PC-3 (cell line): ENCODE measurements around the gene NAB1. TPM values are rescaled to one million over a fixed set of nuclear protein-coding genes. Genes with fewer than 3 reads are reported as not detected.

Source experiments
- ATAC-seq: fragments of 200-7000 bp; cut with Tn5 transposase; 2 replicates; pipeline ENCODE4 v1.9.1; 2020; ENCODE audit warnings: mild to moderate bottlenecking, moderate library complexity
- BruUV-seq: library from RNA; stranded (reverse); fragments of 400-500 nt; replicated peaks from 2 replicates; lab custom pipeline; 2021; lab: Mats Ljungman, UMichigan
- CTCF ChIA-PET: fragments of 300-600 bp; sonication (Branson Sonifier 250); formaldehyde crosslinking; loops from one replicate; lab custom pipeline; 2022; ENCODE audit warnings: antibody characterized with exemption; lab: Charles Lee
- POLR2A ChIA-PET: fragments of 300-600 bp; sonication (Branson Sonifier 250); formaldehyde crosslinking; loops from one replicate; lab custom pipeline; 2022; ENCODE audit warnings: antibody characterized with exemption; ENCODE audit not compliant: unreplicated experiment; lab: Charles Lee
- DNase-seq: peaks from one replicate; pipeline ENCODE4 v3.0.0-alpha.2; 2015
- H2AFZ ChIP-seq: fragments of 300-600 bp; sonication (generic); 2 replicates; pipeline ENCODE4 v1.6.0; 2016; ENCODE audit warnings: antibody characterized with exemption, low read length
- H3F3A ChIP-seq: fragments of 300-600 bp; sonication (generic); one replicate; pipeline ENCODE4 v1.6.0; 2017; ENCODE audit warnings: antibody characterized with exemption, low read length, control low read depth, mild to moderate bottlenecking; ENCODE audit not compliant: unreplicated experiment
- H3K27ac ChIP-seq: fragments of 300-600 bp; sonication (generic); 2 replicates; pipeline ENCODE4 v1.5.1; 2016; ENCODE audit warnings: mild to moderate bottlenecking, low read length
- H3K27me3 ChIP-seq: fragments of 300-600 bp; sonication (generic); 2 replicates; pipeline ENCODE4 v1.6.1; 2016; ENCODE audit warnings: low read length, mixed read lengths
- H3K36me3 ChIP-seq: fragments of 300-600 bp; sonication (generic); 2 replicates; pipeline ENCODE4 v1.6.1; 2016; ENCODE audit warnings: low read depth, mixed run types, low read length, mixed read lengths
- H3K4me1 ChIP-seq: fragments of 300-600 bp; sonication (generic); 2 replicates; pipeline ENCODE4 v1.5.1; 2016; ENCODE audit warnings: low read length; ENCODE audit not compliant: insufficient read depth
- H3K4me2 ChIP-seq: fragments of 300-600 bp; sonication (generic); 2 replicates; pipeline ENCODE4 v1.6.0; 2016; ENCODE audit warnings: low read length
- H3K4me3 ChIP-seq: fragments of 300-600 bp; sonication (generic); 2 replicates; pipeline ENCODE4 v1.5.1; 2016; ENCODE audit warnings: mild to moderate bottlenecking, low read length, mixed read lengths
- H3K79me2 ChIP-seq: fragments of 300-600 bp; sonication (generic); 2 replicates; pipeline ENCODE4 v1.6.1; 2017; ENCODE audit warnings: low read length, mixed read lengths
- H3K9ac ChIP-seq: fragments of 300-600 bp; sonication (generic); 2 replicates; pipeline ENCODE4 v1.6.0; 2016; ENCODE audit warnings: mild to moderate bottlenecking, low read length
- H3K9me2 ChIP-seq: fragments of 300-600 bp; sonication (generic); replicated peaks from 2 replicates; pipeline ENCODE4 v1.6.1; 2016; ENCODE audit warnings: mixed run types, low read length, mixed read lengths
- H3K9me3 ChIP-seq: fragments of 300-600 bp; sonication (generic); 2 replicates; pipeline ENCODE4 v1.6.1; 2016; ENCODE audit warnings: low read length, mixed read lengths
- H4K20me1 ChIP-seq: fragments of 300-600 bp; sonication (generic); 2 replicates; pipeline ENCODE4 v1.6.1; 2016; ENCODE audit warnings: low read length, mixed read lengths
- CTCF ChIP-seq: fragments of 300-600 bp; sonication (generic); conservative IDR thresholded peaks from 2 replicates; pipeline ENCODE4 v1.5.1; 2017; ENCODE audit warnings: antibody characterized with exemption, low read depth, mild to moderate bottlenecking, low read length
- EZH2 ChIP-seq: fragments of 300-600 bp; sonication (generic); IDR thresholded peaks from one replicate; pipeline ENCODE4 v1.6.1; 2017; ENCODE audit warnings: antibody characterized with exemption, mild to moderate bottlenecking, low read length; ENCODE audit not compliant: unreplicated experiment
- EZH2phosphoT487 ChIP-seq: fragments of 300-600 bp; sonication (generic); IDR thresholded peaks from 2 replicates; pipeline ENCODE4 v1.6.1; 2018; ENCODE audit warnings: mild to moderate bottlenecking, antibody characterized with exemption, low read length, borderline replicate concordance
- intact Hi-C: fragments of 100-400 bp; cut with micrococcal nuclease; formaldehyde crosslinking; loops from 2 replicates; pipeline ENCODE4 v1.9.0; 2023
- total RNA-seq: library from RNA; depleted of rRNA; stranded (reverse); fragments of >200 nt; gene quantifications from 2 replicates; pipeline ENCODE4 v1.2.3, GENCODE V29; 2014; rRNA removed

NAB1 gene
- total RNA-seq, 1 experiment from 2014 or later: 23.1 TPM

DNA sequence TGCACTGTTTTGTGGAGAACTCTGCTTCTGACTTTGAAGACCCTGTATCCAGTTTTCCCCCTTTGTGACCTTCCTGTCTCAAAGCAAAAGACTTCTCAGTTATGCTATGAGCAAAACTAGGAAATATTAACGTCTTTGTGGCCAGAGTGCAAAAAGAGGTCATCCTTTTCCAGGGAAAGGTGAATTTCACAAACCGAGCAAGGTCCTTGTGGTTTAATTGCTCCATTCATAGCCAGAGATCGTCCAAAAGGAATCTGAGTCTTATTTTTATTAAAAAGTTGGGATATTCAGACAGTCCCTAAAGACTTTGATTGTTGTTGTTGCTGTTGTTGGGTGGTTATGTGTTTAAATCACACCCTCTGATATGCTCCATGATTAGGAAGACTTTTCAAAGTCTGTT, 77.4 kb downstream of the NAB1 start:
- DNase-seq (no peak), ATAC-seq (no peak)
- no peak overlapping the region for H3K4me2 ChIP-seq
- H3F3A ChIP-seq: no peaks in the 10 kb centered on the region
- TF ChIP-seq CTCF (no peak), EZH2 (no peak), EZH2phosphoT487 (no peak)
- CTCF ChIA-PET: no interaction called here
- H3K36me3 ChIP-seq: no peaks in the 10 kb centered on the region
- H2AFZ ChIP-seq: no peak overlapping the region
- POLR2A ChIA-PET: no interaction called here
- H3K27me3 ChIP-seq: no peaks in the 10 kb centered on the region
- peaks cover 9% of the 10 kb centered on the region for H3K4me1 ChIP-seq
- H3K9me2 ChIP-seq: no peaks in the 10 kb centered on the region
- no peak overlapping the region for H3K27ac ChIP-seq
- H3K9ac ChIP-seq: no peak overlapping the region
- intact Hi-C loops: no loop called here
- BruUV-seq: no TSS peak
- no peaks in the 10 kb centered on the region for H3K79me2 ChIP-seq
- H4K20me1 ChIP-seq: no peaks in the 10 kb centered on the region
- H3K9me3 ChIP-seq: no peaks in the 10 kb centered on the region
- no peak overlapping the region for H3K4me3 ChIP-seq

- no peak for ATAC-seq
- no peaks in the 10 kb centered on the region for H3K9me3 ChIP-seq
- intact Hi-C loops: no loop called here
- CTCF ChIA-PET: no interaction called here
- H3K4me2 ChIP-seq: no peak overlapping the region
- TF ChIP-seq CTCF (no peak), EZH2phosphoT487 (no peak), EZH2 (no peak)
- BruUV-seq: no TSS peak
- no peak overlapping the region for H3K4me3 ChIP-seq
- no peak overlapping the region for H2AFZ ChIP-seq
- no peaks in the 10 kb centered on the region for H3K4me1 ChIP-seq
- POLR2A ChIA-PET: no interaction called here
- H3K27me3 ChIP-seq: no peaks in the 10 kb centered on the region
- H3K79me2 ChIP-seq: no peaks in the 10 kb centered on the region
- no peaks in the 10 kb centered on the region for H4K20me1 ChIP-seq
- H3K27ac ChIP-seq: no peak overlapping the region
- no peak overlapping the region for H3K9ac ChIP-seq
- no peak for DNase-seq
- no peaks in the 10 kb centered on the region for H3F3A ChIP-seq
- no peaks in the 10 kb centered on the region for H3K36me3 ChIP-seq
- no peaks in the 10 kb centered on the region for H3K9me2 ChIP-seq
Observed at GRCh38 chr2:190736355-190736754, 87.5 kb downstream of the NAB1 start.

- Histone ChIP-seq H3K9me3 (no peaks in the 10 kb centered on the region), H3K4me3 (no peak overlapping the region), H3K4me1 (no peaks in the 10 kb centered on the region), H3K4me2 (no peak overlapping the region), H3K79me2 (no peaks in the 10 kb centered on the region), H3K9me2 (0 out of 2 replicates have a peak, but pooled peaks cover 4% of the 10 kb centered on the region), H3K36me3 (no peaks in the 10 kb centered on the region), H3K27me3 (no peaks in the 10 kb centered on the region), H4K20me1 (no peaks in the 10 kb centered on the region), H3K9ac (no peak overlapping the region), H2AFZ (no peak overlapping the region), H3F3A (no peaks in the 10 kb centered on the region), H3K27ac (no peak overlapping the region)
- ChIA-PET CTCF (no interaction called here), POLR2A (no interaction called here)
- intact Hi-C loops: no loop called here
- DNase-seq (no peak), ATAC-seq (no peak)
- TF ChIP-seq EZH2 (no peak), EZH2phosphoT487 (no peak), CTCF (no peak)
- no TSS peak for BruUV-seq
Observed at GRCh38 chr2:190740449-190740848, 91.6 kb downstream of the NAB1 start.

Other genes with a start within 250 kb of the NAB1 start
- gene MFSD6, start 240.7 kb upstream of the NAB1 start, total RNA-seq: 20.9 and 23.0 TPM in 2 replicates
- 2.5 and 3.8 TPM in 2 replicates for gene NEMP2, start 114.4 kb upstream of the NAB1 start, total RNA-seq
- 67.4 and 71.9 TPM in 2 replicates for gene GLS, start 231.7 kb downstream of the NAB1 start, total RNA-seq